Astrocyte (in vitro differentiated cells and primary cell): ENCODE results near the gene ACKR3. TPM values are rescaled to one million over a fixed set of nuclear protein-coding genes. Genes with fewer than 3 reads are reported as not detected.

Experiments used
- DNase-seq: peaks from one replicate; pipeline ENCODE4 v3.0.0-alpha.2; 2010; ENCODE audit warnings: low read depth
- FAIRE-seq: peaks from 2 replicates; lab custom pipeline; 2011; peaks lifted over from hg19 to GRCh38; lab: Jason Lieb, UNC
- H2AFZ ChIP-seq: 2 replicates; pipeline ENCODE4 v1.6.0; 2012; ENCODE audit warnings: low read depth, low read length, inconsistent platforms
- H3K27ac ChIP-seq: 2 replicates; pipeline ENCODE4 v1.5.1; 2011; ENCODE audit warnings: low read depth, low read length, inconsistent platforms
- H3K27me3 ChIP-seq: 2 replicates; pipeline ENCODE4 v1.6.0; 2011; ENCODE audit warnings: low read length, inconsistent platforms; ENCODE audit not compliant: insufficient read depth
- H3K36me3 ChIP-seq: 2 replicates; pipeline ENCODE4 v1.5.1; 2011; ENCODE audit warnings: low read length, inconsistent platforms; ENCODE audit not compliant: insufficient read depth
- H3K4me1 ChIP-seq: 2 replicates; pipeline ENCODE4 v1.5.1; 2011; ENCODE audit warnings: low read length, inconsistent platforms; ENCODE audit not compliant: insufficient read depth
- H3K4me2 ChIP-seq: 2 replicates; pipeline ENCODE4 v1.6.0; 2012; ENCODE audit warnings: low read length, inconsistent platforms
- H3K4me3 ChIP-seq: 2 replicates; pipeline ENCODE4 v1.5.1; 2011; ENCODE audit warnings: low read depth, mild to moderate bottlenecking, low read length, inconsistent platforms; ENCODE audit not compliant: insufficient read depth
- H3K79me2 ChIP-seq: 2 replicates; pipeline ENCODE4 v1.6.0; 2012; ENCODE audit warnings: mild to moderate bottlenecking, low read length, inconsistent platforms; ENCODE audit not compliant: insufficient read depth
- H3K9ac ChIP-seq: 2 replicates; pipeline ENCODE4 v1.6.0; 2012; ENCODE audit warnings: mild to moderate bottlenecking, low read length, inconsistent platforms
- H3K9me3 ChIP-seq: 2 replicates; pipeline ENCODE4 v1.5.1; 2012; ENCODE audit warnings: low read depth, mild to moderate bottlenecking, low read length, inconsistent platforms; ENCODE audit not compliant: insufficient read depth
- H4K20me1 ChIP-seq: 2 replicates; pipeline ENCODE4 v1.6.0; 2012; ENCODE audit warnings: low read length, inconsistent platforms; ENCODE audit not compliant: insufficient read depth
- H3K27ac Mint-ChIP-seq: one replicate; pipeline ENCODE4 v1.8.0; 2021; ENCODE audit warnings: mild to moderate bottlenecking, mixed read lengths; ENCODE audit not compliant: unreplicated experiment
- H3K27me3 Mint-ChIP-seq: one replicate; pipeline ENCODE4 v1.8.0; 2021; ENCODE audit warnings: low read depth, mixed read lengths; ENCODE audit not compliant: unreplicated experiment
- H3K36me3 Mint-ChIP-seq: one replicate; pipeline ENCODE4 v1.8.0; 2021; ENCODE audit warnings: low read depth, mixed read lengths; ENCODE audit not compliant: unreplicated experiment
- H3K4me1 Mint-ChIP-seq: one replicate; pipeline ENCODE4 v1.8.0; 2021; ENCODE audit warnings: low read depth, mixed read lengths; ENCODE audit not compliant: unreplicated experiment
- H3K4me3 Mint-ChIP-seq: one replicate; pipeline ENCODE4 v1.8.0; 2021; ENCODE audit warnings: mild to moderate bottlenecking, moderate library complexity, mixed read lengths; ENCODE audit not compliant: unreplicated experiment
- H3K9me3 Mint-ChIP-seq: one replicate; pipeline ENCODE4 v1.8.0; 2021; ENCODE audit warnings: mild to moderate bottlenecking, mixed read lengths; ENCODE audit not compliant: unreplicated experiment
- EZH2 ChIP-seq: IDR thresholded peaks from 2 replicates; pipeline ENCODE4 v1.6.1; 2012; ENCODE audit warnings: mild to moderate bottlenecking, low read length, inconsistent platforms; ENCODE audit not compliant: insufficient read depth
- total RNA-seq: library from RNA; stranded (reverse); gene quantifications from 2 replicates; pipeline ENCODE4 v1.2.1, GENCODE V29; 2021
- TF ChIP-seq, protein P1 (sequence below): IDR thresholded peaks from 2 replicates; pipeline ENCODE4 v1.5.1; 2011; ENCODE audit warnings: low read depth, mild to moderate bottlenecking, inconsistent platforms, low read length, moderate library complexity; ENCODE audit not compliant: insufficient read depth

ACKR3 gene
- total RNA-seq, 1 donor from 2014 or later, result 72.7 TPM

DNA sequence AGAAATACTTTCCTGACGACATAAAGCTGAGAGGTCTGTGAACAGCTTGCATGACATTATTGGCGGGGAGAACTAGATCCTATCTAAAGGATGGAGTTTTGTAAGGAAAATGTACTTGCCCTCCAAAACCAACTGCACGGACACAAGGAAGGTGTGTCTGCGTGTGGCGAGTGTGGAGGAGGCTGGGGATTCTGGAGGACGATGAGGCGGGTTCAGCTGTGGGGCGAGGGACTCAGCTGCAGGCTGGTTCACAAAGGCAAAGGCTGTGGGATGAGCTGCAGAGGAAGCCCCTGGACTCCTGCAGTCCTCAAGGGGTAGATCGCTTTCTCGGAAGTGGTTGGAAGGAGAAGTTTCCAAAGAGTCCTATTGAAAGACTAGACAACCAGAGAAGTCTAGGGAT is 48.2 kb downstream of the ACKR3 start:
- Histone ChIP-seq H3K9ac (no peak overlapping the region), H3K27ac (no peak overlapping the region), H3K4me2 (no peak overlapping the region), H3K79me2 (no peaks in the 10 kb centered on the region), H4K20me1 (no peaks in the 10 kb centered on the region), H3K4me3 (no peak overlapping the region), H2AFZ (no peak overlapping the region), H3K27me3 (peaks cover 26% of the 10 kb centered on the region), H3K4me1 (no peaks in the 10 kb centered on the region), H3K36me3 (no peaks in the 10 kb centered on the region), H3K9me3 (no peaks in the 10 kb centered on the region)
- Mint-ChIP-seq H3K27me3 (peaks cover 73% of the 10 kb centered on the region), H3K4me3 (no peak overlapping the region), H3K9me3 (peaks cover 2% of the 10 kb centered on the region), H3K4me1 (peaks cover 6% of the 10 kb centered on the region), H3K27ac (no peak overlapping the region), H3K36me3 (no peaks in the 10 kb centered on the region)
- DNase-seq (no peak), FAIRE-seq (no peak)
- no peak for TF ChIP-seq EZH2

DNA sequence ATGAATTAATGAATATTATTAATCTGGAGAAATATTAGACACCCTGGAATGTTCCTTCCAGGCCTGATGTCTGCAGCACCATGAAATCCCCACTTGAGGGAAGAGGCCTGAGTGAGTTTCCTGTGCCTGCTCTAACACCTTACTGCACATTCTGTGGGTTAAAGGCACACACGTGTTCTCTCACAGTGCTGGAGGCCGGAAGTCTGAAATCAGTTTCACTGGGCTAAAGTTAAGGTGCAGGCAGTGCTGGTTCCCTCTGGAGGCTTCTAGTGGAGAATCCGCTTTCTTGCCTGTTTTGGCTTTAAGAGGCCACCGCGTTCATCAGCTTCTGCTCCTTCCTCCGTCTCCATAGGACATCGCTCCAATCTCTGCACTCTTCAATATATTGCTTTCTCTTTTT is 48.7 kb downstream of the ACKR3 start:
- Histone ChIP-seq H3K4me1 (no peaks in the 10 kb centered on the region), H2AFZ (no peak overlapping the region), H3K27me3 (peaks cover 24% of the 10 kb centered on the region), H4K20me1 (no peaks in the 10 kb centered on the region), H3K79me2 (no peaks in the 10 kb centered on the region), H3K9me3 (no peaks in the 10 kb centered on the region), H3K27ac (no peak overlapping the region), H3K4me3 (no peak overlapping the region), H3K36me3 (no peaks in the 10 kb centered on the region), H3K9ac (no peak overlapping the region), H3K4me2 (no peak overlapping the region)
- FAIRE-seq (no peak), DNase-seq (no peak)
- Mint-ChIP-seq H3K27me3 (peaks cover 73% of the 10 kb centered on the region), H3K4me3 (no peak overlapping the region), H3K27ac (no peak overlapping the region), H3K4me1 (peaks cover 6% of the 10 kb centered on the region), H3K36me3 (no peaks in the 10 kb centered on the region), H3K9me3 (peaks cover 2% of the 10 kb centered on the region)
- no peak for TF ChIP-seq EZH2
- TF ChIP-seq, protein P1, sequence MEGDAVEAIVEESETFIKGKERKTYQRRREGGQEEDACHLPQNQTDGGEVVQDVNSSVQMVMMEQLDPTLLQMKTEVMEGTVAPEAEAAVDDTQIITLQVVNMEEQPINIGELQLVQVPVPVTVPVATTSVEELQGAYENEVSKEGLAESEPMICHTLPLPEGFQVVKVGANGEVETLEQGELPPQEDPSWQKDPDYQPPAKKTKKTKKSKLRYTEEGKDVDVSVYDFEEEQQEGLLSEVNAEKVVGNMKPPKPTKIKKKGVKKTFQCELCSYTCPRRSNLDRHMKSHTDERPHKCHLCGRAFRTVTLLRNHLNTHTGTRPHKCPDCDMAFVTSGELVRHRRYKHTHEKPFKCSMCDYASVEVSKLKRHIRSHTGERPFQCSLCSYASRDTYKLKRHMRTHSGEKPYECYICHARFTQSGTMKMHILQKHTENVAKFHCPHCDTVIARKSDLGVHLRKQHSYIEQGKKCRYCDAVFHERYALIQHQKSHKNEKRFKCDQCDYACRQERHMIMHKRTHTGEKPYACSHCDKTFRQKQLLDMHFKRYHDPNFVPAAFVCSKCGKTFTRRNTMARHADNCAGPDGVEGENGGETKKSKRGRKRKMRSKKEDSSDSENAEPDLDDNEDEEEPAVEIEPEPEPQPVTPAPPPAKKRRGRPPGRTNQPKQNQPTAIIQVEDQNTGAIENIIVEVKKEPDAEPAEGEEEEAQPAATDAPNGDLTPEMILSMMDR, result no peak

DNA sequence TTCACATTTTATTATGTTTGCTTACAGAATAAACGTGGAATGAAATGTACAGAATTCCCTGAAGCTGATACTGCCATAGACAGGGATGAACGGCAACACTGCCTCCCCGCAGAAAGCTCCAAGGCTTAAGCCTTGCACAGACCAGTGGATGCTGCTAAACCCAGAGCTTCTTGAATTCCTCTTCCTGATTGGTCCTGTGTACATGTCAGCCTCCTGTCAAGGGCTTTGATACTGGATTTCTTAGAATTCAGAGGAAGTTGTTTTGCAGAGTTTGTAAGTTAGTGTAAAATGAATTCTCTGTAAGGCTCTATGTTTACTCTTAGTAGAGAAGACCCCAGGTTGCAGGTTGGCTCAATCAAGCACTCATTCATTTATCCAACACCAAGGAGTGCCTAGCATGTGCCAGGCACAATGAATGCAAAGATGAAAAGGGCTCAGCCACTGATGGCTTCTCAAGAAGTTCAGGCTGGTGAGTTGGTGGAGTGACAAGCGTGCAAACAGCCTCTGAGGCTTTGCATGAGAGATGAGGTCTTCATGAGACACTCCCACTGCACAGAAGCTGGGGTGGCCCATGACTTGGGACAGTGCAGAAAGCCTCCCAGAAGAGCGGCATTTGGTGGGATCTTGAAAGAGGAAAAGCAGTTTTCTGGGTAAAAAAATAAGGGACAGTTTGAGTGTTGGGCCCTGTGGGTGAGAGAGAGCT is 50.4 kb downstream of the ACKR3 start:
- peaks cover 6% of the 10 kb centered on the region for H3K4me1 Mint-ChIP-seq
- H3K4me3 Mint-ChIP-seq, result no peak overlapping the region
- H3K27ac Mint-ChIP-seq, result no peak overlapping the region
- Histone ChIP-seq H3K4me3 (no peak overlapping the region), H3K4me1 (no peaks in the 10 kb centered on the region), H3K36me3 (no peaks in the 10 kb centered on the region), H4K20me1 (no peaks in the 10 kb centered on the region), H3K4me2 (no peak overlapping the region), H3K9ac (no peak overlapping the region), H3K27ac (no peak overlapping the region), H2AFZ (no peak overlapping the region), H3K27me3 (peaks cover 24% of the 10 kb centered on the region), H3K79me2 (no peaks in the 10 kb centered on the region), H3K9me3 (no peaks in the 10 kb centered on the region)
- peaks cover 2% of the 10 kb centered on the region for H3K9me3 Mint-ChIP-seq
- peaks cover 68% of the 10 kb centered on the region for H3K27me3 Mint-ChIP-seq
- TF ChIP-seq EZH2, result no peak
- TF ChIP-seq, protein P1, result no peak
- no peaks in the 10 kb centered on the region for H3K36me3 Mint-ChIP-seq
- no peak for DNase-seq
- no peak for FAIRE-seq
